Ishikawa (cell line): ENCODE results near the gene PSD2.

ENCODE experiments used
- CEBPB ChIP-seq: IDR thresholded peaks from 2 replicates; pipeline ENCODE4 v1.6.1; 2012
- CREB1 ChIP-seq: IDR thresholded peaks from 2 replicates; pipeline ENCODE4 v1.6.1; 2012; ENCODE audit warnings: low read depth
- EGR1 ChIP-seq: IDR thresholded peaks from 2 replicates; pipeline ENCODE4 v1.6.1; 2012
- EP300 ChIP-seq: IDR thresholded peaks from 2 replicates; pipeline ENCODE4 v1.6.1; 2012; ENCODE audit warnings: borderline replicate concordance
- FOXM1 ChIP-seq: IDR thresholded peaks from 2 replicates; pipeline ENCODE4 v1.6.1; 2012; ENCODE audit warnings: low read depth, borderline replicate concordance
- NFIC ChIP-seq: IDR thresholded peaks from 2 replicates; pipeline ENCODE4 v1.6.1; 2012
- RAD21 ChIP-seq: IDR thresholded peaks from 2 replicates; pipeline ENCODE4 v1.6.1; 2012; ENCODE audit warnings: low read depth
- REST ChIP-seq: IDR thresholded peaks from 2 replicates; pipeline ENCODE4 v1.6.1; 2012; ENCODE audit warnings: low read depth, mild to moderate bottlenecking
- TAF1 ChIP-seq: IDR thresholded peaks from 2 replicates; pipeline ENCODE4 v1.6.1; 2012; ENCODE audit warnings: low read depth, mild to moderate bottlenecking
- TCF12 ChIP-seq: IDR thresholded peaks from 2 replicates; pipeline ENCODE4 v1.6.1; 2012; ENCODE audit warnings: low read depth
- TEAD4 ChIP-seq: IDR thresholded peaks from 2 replicates; pipeline ENCODE4 v1.6.1; 2012
- YY1 ChIP-seq: IDR thresholded peaks from 2 replicates; pipeline ENCODE4 v1.6.1; 2012; ENCODE audit warnings: low read depth
- ZBTB7A ChIP-seq: IDR thresholded peaks from 2 replicates; pipeline ENCODE4 v1.6.1; 2012; ENCODE audit warnings: low read depth
- TF ChIP-seq, protein P1 (sequence below): IDR thresholded peaks from 2 replicates; pipeline ENCODE4 v1.6.1; 2012
- TF ChIP-seq, protein P2 (sequence below): IDR thresholded peaks from 2 replicates; pipeline ENCODE4 v1.6.1; 2012

PSD2 gene

GRCh38 chr5:139823757-139824355 lies 28.2 kb downstream of the PSD2 start:
- TF ChIP-seq EP300 (no peak), NFIC (no peak), CREB1 (no peak), RAD21 (no peak), REST (no peak), TAF1 (no peak), YY1 (no peak), EGR1 (no peak), TCF12 (no peak), ZBTB7A (no peak)
- TF ChIP-seq, protein P1, sequence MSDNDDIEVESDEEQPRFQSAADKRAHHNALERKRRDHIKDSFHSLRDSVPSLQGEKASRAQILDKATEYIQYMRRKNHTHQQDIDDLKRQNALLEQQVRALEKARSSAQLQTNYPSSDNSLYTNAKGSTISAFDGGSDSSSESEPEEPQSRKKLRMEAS, result no peak
- TF ChIP-seq, protein P2, sequence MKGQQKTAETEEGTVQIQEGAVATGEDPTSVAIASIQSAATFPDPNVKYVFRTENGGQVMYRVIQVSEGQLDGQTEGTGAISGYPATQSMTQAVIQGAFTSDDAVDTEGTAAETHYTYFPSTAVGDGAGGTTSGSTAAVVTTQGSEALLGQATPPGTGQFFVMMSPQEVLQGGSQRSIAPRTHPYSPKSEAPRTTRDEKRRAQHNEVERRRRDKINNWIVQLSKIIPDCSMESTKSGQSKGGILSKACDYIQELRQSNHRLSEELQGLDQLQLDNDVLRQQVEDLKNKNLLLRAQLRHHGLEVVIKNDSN, result no peak

DNA sequence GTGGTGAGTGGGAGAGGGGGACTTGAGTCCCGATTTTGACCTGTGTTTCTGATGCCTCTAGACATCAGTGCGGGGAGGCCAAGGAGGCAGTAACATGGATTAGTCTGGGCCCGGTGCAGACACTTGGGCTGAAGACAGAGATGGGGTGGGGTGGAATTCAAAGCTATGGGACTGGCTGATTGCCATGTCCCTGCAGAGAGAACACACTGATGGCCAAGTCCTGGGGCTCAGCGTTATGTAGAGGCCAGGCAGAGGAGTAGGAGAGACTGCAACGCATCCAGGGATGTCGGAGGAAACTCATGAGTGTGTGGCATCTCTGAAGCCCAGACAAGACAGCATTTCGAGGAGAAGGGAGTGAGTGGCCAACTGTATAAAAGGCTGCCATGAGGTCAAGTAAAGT lies 30.1 kb downstream of the PSD2 start:
- TF ChIP-seq EGR1 (no peak), REST (no peak), YY1 (no peak), ZBTB7A (no peak), CREB1 (no peak), TCF12 (no peak), TAF1 (no peak)
- TF ChIP-seq, protein P2, result no peak
- TF ChIP-seq, protein P1, result no peak

DNA sequence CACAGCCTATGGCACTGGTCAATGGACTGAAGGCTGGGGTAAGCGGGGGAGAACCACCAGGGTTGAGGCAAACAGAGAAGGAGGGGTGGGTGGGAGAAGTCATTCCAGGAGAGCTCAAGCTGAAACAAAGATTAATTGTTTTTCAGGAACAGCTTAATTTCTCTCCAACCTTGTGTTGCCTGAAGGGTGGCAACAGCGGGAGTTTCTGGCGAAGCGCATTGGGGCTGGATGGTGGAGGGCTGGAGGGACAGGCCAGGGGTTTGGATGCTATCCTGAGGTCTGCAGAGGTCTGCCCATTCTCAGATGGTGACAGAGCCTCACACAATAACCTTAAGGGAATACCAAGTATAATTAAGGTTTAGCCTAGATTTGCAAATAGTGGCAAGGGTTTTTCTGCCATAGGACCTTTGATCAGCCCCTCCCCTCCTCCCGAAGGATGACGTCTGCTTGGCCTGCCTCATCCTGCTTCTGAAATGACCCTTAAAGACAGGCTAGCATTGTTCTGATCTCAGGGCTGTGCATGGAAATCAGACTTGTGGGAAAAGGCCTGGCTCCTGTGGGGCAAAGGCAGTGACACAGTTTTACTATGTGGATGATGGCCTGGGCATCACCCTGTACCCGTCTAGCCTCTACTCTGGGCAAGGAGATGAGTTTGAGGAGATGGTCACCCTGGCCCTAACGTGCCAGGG lies 32.7 kb downstream of the PSD2 start:
- TF ChIP-seq CEBPB (no peak), REST (no peak), TCF12 (no peak), RAD21 (no peak), NFIC (no peak), TEAD4 (no peak), ZBTB7A (no peak), EP300 (no peak), FOXM1 (no peak), EGR1 (no peak), CREB1 (no peak), YY1 (no peak), TAF1 (no peak)
- TF ChIP-seq, protein P2, result no peak
- TF ChIP-seq, protein P1, result no peak
